ENCODE results near the gene MEIS3. TPM values are rescaled to one million over a fixed set of nuclear protein-coding genes. Genes with fewer than 3 reads are reported as not detected.

Gene MEIS3
- total and polyA plus RNA-seq, 9 of the 15 experiments (the other 6 are each of a cell fraction or from before 2014, with no cell fraction given) = 0.06 to 0.80 (median 0.25) TPM; not detected in 1

- TF ChIP-seq JUND (IDR thresholded peaks at IDR 0.05; ENCODE audit: borderline replicate concordance, low read depth, low read length) (no peak), JUND (tag; IDR thresholded peaks at IDR 0.05; ENCODE audit: borderline replicate concordance, low read depth, low read length) (no peak), SP2 (IDR thresholded peaks at IDR 0.05; ENCODE audit: extremely low read depth, low read depth, low read length, poor library complexity, severe bottlenecking) (no peak), FOXP1 (CRISPR knock-in tag; IDR thresholded peaks at IDR 0.05) (peak; percentile 64; the same call in 1 of the 2 replicates), TFE3 (CRISPR knock-in tag; IDR thresholded peaks at IDR 0.05) (no peak), DMBX1 (CRISPR knock-in tag; IDR thresholded peaks at IDR 0.05; ENCODE audit: borderline replicate concordance) (peak; percentile 59; the same call in 1 of the 2 replicates), ZNF584 (CRISPR knock-in tag; IDR thresholded peaks at IDR 0.05; ENCODE audit: low read depth) (peak; percentile 48; the same call in 1 of the 2 replicates), ZNF511 (CRISPR knock-in tag; IDR thresholded peaks at IDR 0.05) (peak; percentile 92), ATF1 (CRISPR knock-in tag; IDR thresholded peaks at IDR 0.05) (no peak), ATF1 (tag; IDR thresholded peaks at IDR 0.05) (peak; percentile 61), RFX5 (IDR thresholded peaks at IDR 0.05; ENCODE audit: low read depth, low read length) (no peak), SETDB1 (IDR thresholded peaks at IDR 0.05; ENCODE audit: low read length) (no peak), TEAD4 (IDR thresholded peaks at IDR 0.05; ENCODE audit: low read length) (peak; percentile 57), TEAD4 (CRISPR knock-in tag; IDR thresholded peaks at IDR 0.05; ENCODE audit: borderline replicate concordance) (peak; percentile 82), SRF (CRISPR knock-in tag; IDR thresholded peaks at IDR 0.05) (peak in 1 of 2 experiments; percentile 25; a peak in 1 of 4 replicates), ZNF830 (CRISPR knock-in tag; IDR thresholded peaks at IDR 0.05) (no peak), ZNF217 (CRISPR knock-in tag; IDR thresholded peaks at IDR 0.05) (no peak), EWSR1 (IDR thresholded peaks at IDR 0.05; ENCODE audit: borderline replicate concordance, low read depth, partially characterized antibody) (no peak)
- TF ChIP-seq, protein P1, sequence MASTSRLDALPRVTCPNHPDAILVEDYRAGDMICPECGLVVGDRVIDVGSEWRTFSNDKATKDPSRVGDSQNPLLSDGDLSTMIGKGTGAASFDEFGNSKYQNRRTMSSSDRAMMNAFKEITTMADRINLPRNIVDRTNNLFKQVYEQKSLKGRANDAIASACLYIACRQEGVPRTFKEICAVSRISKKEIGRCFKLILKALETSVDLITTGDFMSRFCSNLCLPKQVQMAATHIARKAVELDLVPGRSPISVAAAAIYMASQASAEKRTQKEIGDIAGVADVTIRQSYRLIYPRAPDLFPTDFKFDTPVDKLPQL (IDR thresholded peaks at IDR 0.05; ENCODE audit: extremely low read depth, insufficient read length) = no peak
- TF ChIP-seq, protein P2, sequence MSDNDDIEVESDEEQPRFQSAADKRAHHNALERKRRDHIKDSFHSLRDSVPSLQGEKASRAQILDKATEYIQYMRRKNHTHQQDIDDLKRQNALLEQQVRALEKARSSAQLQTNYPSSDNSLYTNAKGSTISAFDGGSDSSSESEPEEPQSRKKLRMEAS (CRISPR knock-in tag; IDR thresholded peaks at IDR 0.05) = peak; percentile 65
- TF ChIP-seq, protein P3, sequence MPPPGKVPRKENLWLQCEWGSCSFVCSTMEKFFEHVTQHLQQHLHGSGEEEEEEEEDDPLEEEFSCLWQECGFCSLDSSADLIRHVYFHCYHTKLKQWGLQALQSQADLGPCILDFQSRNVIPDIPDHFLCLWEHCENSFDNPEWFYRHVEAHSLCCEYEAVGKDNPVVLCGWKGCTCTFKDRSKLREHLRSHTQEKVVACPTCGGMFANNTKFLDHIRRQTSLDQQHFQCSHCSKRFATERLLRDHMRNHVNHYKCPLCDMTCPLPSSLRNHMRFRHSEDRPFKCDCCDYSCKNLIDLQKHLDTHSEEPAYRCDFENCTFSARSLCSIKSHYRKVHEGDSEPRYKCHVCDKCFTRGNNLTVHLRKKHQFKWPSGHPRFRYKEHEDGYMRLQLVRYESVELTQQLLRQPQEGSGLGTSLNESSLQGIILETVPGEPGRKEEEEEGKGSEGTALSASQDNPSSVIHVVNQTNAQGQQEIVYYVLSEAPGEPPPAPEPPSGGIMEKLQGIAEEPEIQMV (tag; conservative IDR thresholded peaks at IDR 0.05; ENCODE audit: low read depth) = no peak
Observed at GRCh38 chr19:47444388-47444821, 25.1 kb upstream of the MEIS3 start (continued).
